ENCODE measurements around the gene TBL1Y.

GRCh38 chrY:6947695-6948094, 37.2 kb downstream of the TBL1Y start:
- TF ChIP-seq, protein P1, sequence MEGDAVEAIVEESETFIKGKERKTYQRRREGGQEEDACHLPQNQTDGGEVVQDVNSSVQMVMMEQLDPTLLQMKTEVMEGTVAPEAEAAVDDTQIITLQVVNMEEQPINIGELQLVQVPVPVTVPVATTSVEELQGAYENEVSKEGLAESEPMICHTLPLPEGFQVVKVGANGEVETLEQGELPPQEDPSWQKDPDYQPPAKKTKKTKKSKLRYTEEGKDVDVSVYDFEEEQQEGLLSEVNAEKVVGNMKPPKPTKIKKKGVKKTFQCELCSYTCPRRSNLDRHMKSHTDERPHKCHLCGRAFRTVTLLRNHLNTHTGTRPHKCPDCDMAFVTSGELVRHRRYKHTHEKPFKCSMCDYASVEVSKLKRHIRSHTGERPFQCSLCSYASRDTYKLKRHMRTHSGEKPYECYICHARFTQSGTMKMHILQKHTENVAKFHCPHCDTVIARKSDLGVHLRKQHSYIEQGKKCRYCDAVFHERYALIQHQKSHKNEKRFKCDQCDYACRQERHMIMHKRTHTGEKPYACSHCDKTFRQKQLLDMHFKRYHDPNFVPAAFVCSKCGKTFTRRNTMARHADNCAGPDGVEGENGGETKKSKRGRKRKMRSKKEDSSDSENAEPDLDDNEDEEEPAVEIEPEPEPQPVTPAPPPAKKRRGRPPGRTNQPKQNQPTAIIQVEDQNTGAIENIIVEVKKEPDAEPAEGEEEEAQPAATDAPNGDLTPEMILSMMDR (IDR thresholded peaks at IDR 0.05), result no peak
- TF ChIP-seq POLR2A (IDR thresholded peaks at IDR 0.05), result no peak

Measured in uterus (tissue), 2 donors.